WI38 (cell line): Measurements from ENCODE around the gene NRXN2.

Experiments
- H3K4me3 ChIP-seq: 2 replicates; pipeline ENCODE4 v1.5.1; 2011; ENCODE audit warnings: low read depth, mild to moderate bottlenecking, control low read depth, low read length
- TF ChIP-seq, protein P1 (sequence below): IDR thresholded peaks from 2 replicates; pipeline ENCODE4 v1.5.1; 2012; ENCODE audit warnings: low read depth, mild to moderate bottlenecking, control low read depth, low read length

The NRXN2 gene

GRCh38 chr11:64621283-64622019 is 101.5 kb downstream of the NRXN2 start:
- TF ChIP-seq, protein P1, sequence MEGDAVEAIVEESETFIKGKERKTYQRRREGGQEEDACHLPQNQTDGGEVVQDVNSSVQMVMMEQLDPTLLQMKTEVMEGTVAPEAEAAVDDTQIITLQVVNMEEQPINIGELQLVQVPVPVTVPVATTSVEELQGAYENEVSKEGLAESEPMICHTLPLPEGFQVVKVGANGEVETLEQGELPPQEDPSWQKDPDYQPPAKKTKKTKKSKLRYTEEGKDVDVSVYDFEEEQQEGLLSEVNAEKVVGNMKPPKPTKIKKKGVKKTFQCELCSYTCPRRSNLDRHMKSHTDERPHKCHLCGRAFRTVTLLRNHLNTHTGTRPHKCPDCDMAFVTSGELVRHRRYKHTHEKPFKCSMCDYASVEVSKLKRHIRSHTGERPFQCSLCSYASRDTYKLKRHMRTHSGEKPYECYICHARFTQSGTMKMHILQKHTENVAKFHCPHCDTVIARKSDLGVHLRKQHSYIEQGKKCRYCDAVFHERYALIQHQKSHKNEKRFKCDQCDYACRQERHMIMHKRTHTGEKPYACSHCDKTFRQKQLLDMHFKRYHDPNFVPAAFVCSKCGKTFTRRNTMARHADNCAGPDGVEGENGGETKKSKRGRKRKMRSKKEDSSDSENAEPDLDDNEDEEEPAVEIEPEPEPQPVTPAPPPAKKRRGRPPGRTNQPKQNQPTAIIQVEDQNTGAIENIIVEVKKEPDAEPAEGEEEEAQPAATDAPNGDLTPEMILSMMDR: no peak
- H3K4me3 ChIP-seq: no peak overlapping the region

DNA sequence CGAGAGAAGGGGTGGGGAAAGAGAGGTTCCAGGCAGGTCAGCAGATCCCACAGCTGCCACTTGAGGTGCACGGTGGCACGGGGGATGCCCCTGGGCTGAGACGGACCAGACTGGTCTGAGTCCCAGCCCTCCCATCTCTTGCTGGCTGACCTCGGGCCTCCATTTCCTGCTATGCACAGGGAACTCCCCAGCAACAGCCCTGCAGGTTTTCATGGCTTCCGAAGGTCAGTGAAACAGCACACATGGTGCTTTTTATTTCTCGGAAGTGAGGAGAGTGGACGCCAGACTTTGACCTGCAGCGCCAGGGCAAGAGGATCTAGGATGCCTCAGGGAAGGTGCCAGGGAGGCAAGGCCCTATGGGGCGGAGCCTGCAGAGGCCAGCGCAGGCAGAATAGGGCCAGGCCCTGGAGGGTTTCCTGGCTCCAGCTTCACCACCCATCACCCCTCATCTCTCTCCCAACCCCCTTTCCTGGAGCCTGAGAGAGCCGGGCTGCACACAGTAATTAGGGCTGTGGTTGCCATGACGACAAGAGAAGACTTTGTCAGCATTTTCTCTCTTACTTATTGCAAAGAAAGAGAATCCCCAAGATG is 102.5 kb downstream of the NRXN2 start:
- TF ChIP-seq, protein P1: no peak

DNA sequence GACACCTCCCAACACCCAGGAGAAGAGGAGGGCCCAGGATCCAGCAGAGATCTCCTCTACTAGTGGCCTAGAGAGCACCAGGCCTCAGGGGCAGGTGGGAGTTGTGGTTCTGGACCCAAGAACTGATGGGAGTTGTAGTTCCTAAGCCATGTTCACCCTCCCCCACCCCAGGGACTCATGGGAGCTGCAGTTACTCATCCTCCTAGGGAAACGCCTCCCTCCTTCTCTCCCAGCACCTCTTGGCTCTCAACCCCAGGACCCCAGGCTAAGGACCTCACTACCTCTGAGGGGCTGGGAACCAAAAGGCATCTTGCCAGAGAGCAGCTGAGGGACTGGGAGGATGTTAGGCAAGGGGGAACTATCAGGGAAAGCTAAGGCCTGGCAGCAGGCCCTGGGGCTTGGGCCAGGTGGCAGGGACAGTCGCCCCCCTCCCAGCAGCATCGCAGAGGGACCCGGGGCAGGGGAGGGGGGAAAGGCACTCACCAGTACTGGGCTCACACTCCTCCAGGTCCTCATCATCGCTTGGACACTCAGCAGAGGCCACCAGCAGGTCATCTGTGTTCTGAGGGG is 103.1 kb downstream of the NRXN2 start:
- no peak overlapping the region for H3K4me3 ChIP-seq
- TF ChIP-seq, protein P1: no peak

More for the DNA sequence above, 102.5 kb downstream of the NRXN2 start:
- no peak overlapping the region for H3K4me3 ChIP-seq

DNA sequence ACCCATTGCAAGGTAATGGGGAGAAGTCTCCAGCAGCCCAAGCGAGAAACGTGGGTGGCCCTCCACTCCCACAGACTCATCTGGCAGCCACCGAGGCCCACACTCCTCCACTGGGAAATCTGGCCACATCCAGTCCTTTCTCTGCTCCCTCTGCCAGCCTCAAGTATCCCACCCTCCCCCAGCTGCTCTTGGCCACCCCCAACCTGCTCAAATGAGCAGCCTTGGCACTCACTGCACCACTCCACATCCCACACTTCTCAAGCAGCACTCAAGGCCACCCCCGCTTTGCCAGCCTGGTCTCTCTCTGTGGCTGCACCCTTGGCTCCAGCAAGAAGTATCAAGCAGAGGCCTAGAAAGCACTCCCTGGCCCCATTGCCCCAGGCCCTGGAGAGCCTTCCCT is 103.8 kb downstream of the NRXN2 start:
- no peak overlapping the region for H3K4me3 ChIP-seq
- TF ChIP-seq, protein P1: no peak

DNA sequence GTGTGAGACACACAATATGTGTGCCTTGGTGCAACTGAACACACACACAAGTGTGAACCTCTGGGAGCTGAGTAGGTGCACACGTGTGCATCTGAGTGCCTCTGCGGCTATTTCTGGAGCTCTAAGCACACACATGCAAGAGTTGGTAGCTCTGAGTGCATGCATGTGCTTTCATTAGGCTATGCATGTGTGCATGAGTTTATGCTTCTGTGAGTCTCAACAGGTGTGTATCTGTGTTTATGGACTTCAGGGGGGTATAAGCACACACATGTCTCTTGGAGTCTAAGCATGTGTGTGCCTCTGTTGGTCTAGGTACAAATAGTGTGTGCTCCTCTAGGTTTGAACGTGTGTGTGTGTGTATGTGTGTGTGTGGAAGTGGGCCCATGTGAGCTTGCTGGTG is 106.2 kb downstream of the NRXN2 start:
- no peak overlapping the region for H3K4me3 ChIP-seq
- TF ChIP-seq, protein P1: no peak

DNA sequence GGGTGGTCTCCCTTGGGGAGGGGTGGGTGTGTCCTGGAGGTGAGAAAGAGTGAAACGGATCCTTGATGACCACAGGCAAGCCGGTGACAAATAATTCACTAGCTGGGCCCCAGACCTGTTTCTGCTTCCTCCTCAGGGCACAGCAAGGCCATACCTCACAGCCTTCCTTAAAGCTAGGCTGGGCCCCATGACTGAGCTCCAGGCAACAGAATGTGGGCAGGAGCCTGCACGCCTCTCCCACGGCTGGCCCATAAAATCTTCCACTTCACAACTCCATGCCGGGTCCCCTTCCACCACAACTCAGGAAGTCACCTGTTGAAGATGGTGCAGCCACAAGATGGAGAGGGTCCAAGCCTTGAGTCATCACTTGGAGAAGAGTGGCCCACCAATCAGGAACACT is 108.1 kb downstream of the NRXN2 start:
- TF ChIP-seq, protein P1: no peak
- no peak overlapping the region for H3K4me3 ChIP-seq

- TF ChIP-seq, protein P1: no peak
Observed at GRCh38 chr11:64613648-64614047, 109.3 kb downstream of the NRXN2 start.

More at GRCh38 chr11:64613648-64614047, 109.3 kb downstream of the NRXN2 start:
- no peak overlapping the region for H3K4me3 ChIP-seq
